Ascending aorta (tissue), 2 donors: Measurements from ENCODE around the gene ARMH4. TPM values are rescaled to one million over a fixed set of nuclear protein-coding genes. Genes with fewer than 3 reads are reported as not detected.

Experiments used
- DNase-seq, 2 donors: peaks; one replicate each; pipeline ENCODE4 v3.0.0-alpha.2; 2019; ENCODE audit warnings: low spot score in 2 of 2
- H3K27ac ChIP-seq, 2 donors: fragments of 200-600 bp; sonication (generic); one replicate each; pipeline ENCODE4 v1.5.1; 2016 to 2017; ENCODE audit warnings: mild to moderate bottlenecking in 1 of 2
- H3K27me3 ChIP-seq: fragments of 200-600 bp; sonication (generic); one replicate; pipeline ENCODE4 v1.5.1; 2017
- H3K36me3 ChIP-seq, 2 donors: fragments of 200-600 bp; sonication (generic); one replicate each; pipeline ENCODE4 v1.5.1; 2016
- H3K4me1 ChIP-seq, 2 donors: fragments of 200-600 bp; sonication (generic); one replicate each; pipeline ENCODE4 v1.5.1; 2016 to 2017; ENCODE audit warnings: mild to moderate bottlenecking in 1 of 2
- H3K4me3 ChIP-seq, 2 donors: fragments of 200-600 bp; sonication (generic); one replicate each; pipeline ENCODE4 v1.5.1; 2016 to 2017; ENCODE audit warnings: mild to moderate bottlenecking in 1 of 2
- H3K9me3 ChIP-seq, 2 donors: fragments of 200-600 bp; sonication (generic); one replicate each; pipeline ENCODE4 v1.5.1; 2016
- CTCF ChIP-seq, 3 experiments: fragments of 200-600 bp in 2 of 3; fragments of 450-650 bp in 1 of 3; sonication (generic) in 2 of 3; IDR thresholded peaks; one replicate each; pipeline ENCODE4 v1.5.1; 2016 to 2019; ENCODE audit warnings: antibody characterized with exemption in 3 of 3, mild to moderate bottlenecking in 1 of 3, moderate library complexity in 1 of 3
- intact Hi-C: fragments of 100-400 bp; cut with DNase I; formaldehyde crosslinking; loops from one replicate; pipeline ENCODE4 v1.15.1; 2023
- total RNA-seq: library from RNA; depleted of rRNA; stranded (reverse); fragments of >200 nt; gene quantifications from one replicate; pipeline ENCODE4 v1.1.0, GENCODE V29; 2016

The ARMH4 gene
- total RNA-seq, 1 donor from 2014 or later, result 3.8 TPM

GRCh38 chr14:57970175-57970574 lies 181.8 kb downstream of the ARMH4 start:
- Histone ChIP-seq H3K36me3 (no peaks in the 10 kb centered on the region), H3K4me1 (peaks cover 0 to 5% of the 10 kb centered on the region in 2 donors), H3K4me3 (no peak overlapping the region), H3K27ac (peak overlapping the region; percentile 47 to 67), H3K27me3 (no peaks in the 10 kb centered on the region), H3K9me3 (no peaks in the 10 kb centered on the region)
- DNase-seq, result no peak
- intact Hi-C loops, result no loop called here
- no peak for TF ChIP-seq CTCF (IDR thresholded peaks at IDR 0.05)

DNA sequence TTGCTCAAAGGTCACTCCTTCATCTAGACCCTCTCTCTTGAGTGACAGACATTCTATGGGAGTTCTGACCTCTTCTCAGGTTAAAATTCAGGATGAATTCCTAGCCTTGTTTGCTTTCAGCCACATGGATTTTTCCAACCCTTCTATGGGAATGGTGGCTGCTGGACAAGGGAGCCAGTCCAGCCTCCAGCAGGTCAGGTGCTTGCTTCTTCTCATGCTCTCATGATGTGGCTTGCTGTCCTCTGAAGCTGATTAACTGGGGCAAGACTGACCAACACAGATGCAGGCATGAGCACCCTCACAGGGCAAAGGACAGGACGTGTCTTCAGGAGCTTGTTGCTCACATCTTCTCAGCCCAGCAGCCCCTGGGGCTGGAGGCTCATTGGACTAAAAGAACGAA lies 188.9 kb downstream of the ARMH4 start:
- Histone ChIP-seq H3K36me3 (no peaks in the 10 kb centered on the region), H3K27me3 (no peaks in the 10 kb centered on the region), H3K9me3 (no peaks in the 10 kb centered on the region), H3K4me1 (peaks cover 3 to 17% of the 10 kb centered on the region in 2 donors), H3K27ac (peak overlapping the region; percentile 66 to 75), H3K4me3 (no peak overlapping the region)
- no peak for TF ChIP-seq CTCF (IDR thresholded peaks at IDR 0.05)
- no peak for DNase-seq
- intact Hi-C loops, result no loop called here

- no peak for DNase-seq
- peak overlapping the region; percentile 74 to 75 for H3K27ac ChIP-seq
- no peak for TF ChIP-seq CTCF (IDR thresholded peaks at IDR 0.05)
Observed at GRCh38 chr14:57962325-57963035, 189.5 kb downstream of the ARMH4 start.

DNA sequence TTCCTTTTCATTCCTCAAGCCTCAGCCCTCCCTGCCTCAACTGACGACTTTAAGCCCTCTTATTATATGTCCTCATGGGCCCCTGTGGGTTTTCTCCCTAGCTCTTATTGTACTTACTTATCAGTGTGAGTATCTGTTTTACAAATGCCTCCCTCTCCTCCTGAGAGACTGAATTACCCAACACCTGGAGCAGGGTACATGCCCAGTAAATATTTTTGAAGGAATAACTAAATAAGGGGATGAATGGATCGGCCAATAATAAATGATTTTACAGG lies 190.3 kb downstream of the ARMH4 start:
- Histone ChIP-seq H3K9me3 (no peaks in the 10 kb centered on the region), H3K4me3 (no peak overlapping the region), H3K27me3 (no peaks in the 10 kb centered on the region), H3K36me3 (no peaks in the 10 kb centered on the region), H3K4me1 (peaks cover 3 to 17% of the 10 kb centered on the region in 2 donors), H3K27ac (peak overlapping the region; percentile 74 to 75)
- TF ChIP-seq CTCF (IDR thresholded peaks at IDR 0.05), result no peak
- DNase-seq, result no peak
- intact Hi-C loops, result no loop called here

More at GRCh38 chr14:57962325-57963035, 189.5 kb downstream of the ARMH4 start:
- Histone ChIP-seq H3K36me3 (no peaks in the 10 kb centered on the region), H3K27me3 (no peaks in the 10 kb centered on the region), H3K4me3 (no peak overlapping the region), H3K4me1 (peaks cover 3 to 17% of the 10 kb centered on the region in 2 donors), H3K9me3 (no peaks in the 10 kb centered on the region)
- intact Hi-C loops, result no loop called here

- no peaks in the 10 kb centered on the region for H3K27me3 ChIP-seq
- intact Hi-C loops, result no loop called here
- no peak for TF ChIP-seq CTCF (IDR thresholded peaks at IDR 0.05)
- no peaks in the 10 kb centered on the region for H3K36me3 ChIP-seq
- H3K4me3 ChIP-seq, result no peak overlapping the region
- DNase-seq, result no peak
- no peaks in the 10 kb centered on the region for H3K9me3 ChIP-seq
- H3K4me1 ChIP-seq, result peaks cover 3 to 17% of the 10 kb centered on the region in 2 donors
- H3K27ac ChIP-seq, result peak overlapping the region; percentile 74 to 75
Observed at GRCh38 chr14:57960946-57961785, 190.8 kb downstream of the ARMH4 start.
